GM20000 (cell line): ENCODE measurements around the gene SIX6.

Source experiments
- DNase-seq: peaks from one replicate; pipeline ENCODE4 v3.0.0; 2012; ENCODE audit warnings: low spot score
- CTCF ChIP-seq: IDR thresholded peaks from 2 replicates; pipeline ENCODE4 v1.5.1; 2012; ENCODE audit warnings: mild to moderate bottlenecking, control low read depth; ENCODE audit errors: extremely low read depth, missing control alignments

The SIX6 gene

GRCh38 chr14:60495946-60496345 lies 13.0 kb upstream of the SIX6 start:
- TF ChIP-seq CTCF: no peak
- no peak for DNase-seq

GRCh38 chr14:60502541-60502940 lies 6.4 kb upstream of the SIX6 start:
- no peak for TF ChIP-seq CTCF
- DNase-seq: no peak

GRCh38 chr14:60505448-60505847 lies 3.5 kb upstream of the SIX6 start:
- no peak for TF ChIP-seq CTCF
- no peak for DNase-seq

DNA sequence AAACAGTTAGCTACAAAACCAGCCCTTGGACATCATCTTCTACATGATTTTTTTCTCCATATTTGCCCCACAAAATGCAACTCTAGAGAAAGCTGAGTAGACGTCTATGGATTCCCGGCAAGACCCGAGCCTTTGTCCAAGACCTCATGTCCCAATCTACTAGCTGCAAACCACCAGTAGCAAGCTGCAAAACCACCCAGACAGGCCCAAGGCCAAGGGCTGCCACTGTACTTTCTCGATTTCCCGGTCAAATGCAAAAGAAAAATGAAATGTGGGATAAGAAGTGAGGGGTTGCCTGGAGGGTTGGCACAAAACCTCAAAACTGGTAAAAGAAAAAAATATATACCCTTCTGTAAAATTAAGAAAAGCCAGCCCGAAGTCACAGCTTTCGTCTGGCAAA lies 2.9 kb upstream of the SIX6 start:
- TF ChIP-seq CTCF: no peak

GRCh38 chr14:60506462-60506984 lies 2.4 kb upstream of the SIX6 start:
- TF ChIP-seq CTCF: no peak
- DNase-seq: no peak

More for the DNA sequence above, 2.9 kb upstream of the SIX6 start:
- DNase-seq: no peak

- no peak for TF ChIP-seq CTCF
- DNase-seq: no peak
Measured at GRCh38 chr14:60506985-60507829, 1.7 kb upstream of the SIX6 start.

DNA sequence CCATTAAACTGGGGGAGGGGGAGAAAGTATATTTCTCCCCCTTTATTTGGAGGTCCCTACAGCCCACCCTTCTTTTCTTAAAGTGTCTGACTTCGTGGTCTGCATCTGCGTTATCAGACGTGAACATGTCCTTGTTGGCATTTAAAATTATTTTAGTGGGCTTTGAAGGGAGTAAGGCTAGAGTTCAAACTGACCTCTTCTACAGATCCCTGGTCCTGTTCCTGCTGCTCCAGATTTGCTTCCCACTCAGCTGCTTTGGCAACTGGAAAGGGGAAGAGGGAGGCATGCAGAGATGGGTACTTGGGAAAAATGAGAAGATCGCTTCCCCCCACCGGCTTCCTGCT lies 611 bp upstream of the SIX6 start:
- no peak for TF ChIP-seq CTCF
- DNase-seq: no peak
